GM12878 (cell line): ENCODE measurements around the gene MRAS. TPM values are rescaled to one million over a fixed set of nuclear protein-coding genes. Genes with fewer than 3 reads are reported as not detected.

ENCODE experiments used
- ATAC-seq: fragments of 200-7000 bp; cut with Tn5 transposase; 3 replicates; pipeline ENCODE4 v1.9.1; 2020; ENCODE audit warnings: mild to moderate bottlenecking, moderate library complexity
- BruUV-seq: library from RNA; stranded (reverse); fragments of 400-500 nt; replicated peaks from 2 replicates; lab custom pipeline; 2021; lab: Mats Ljungman, UMichigan
- CTCF ChIA-PET: fragments of 300-600 bp; sonication (Branson Sonifier 250); formaldehyde crosslinking; extraction: SDS; loops from one replicate; lab custom pipeline; 2021; ENCODE audit warnings: inconsistent platforms; lab: Yijun Ruan, JAX
- POLR2A ChIA-PET: fragments of 350-600 bp; formaldehyde crosslinking; extraction: SDS; loops from one replicate; lab custom pipeline; 2021; ENCODE audit warnings: inconsistent platforms; lab: Charles Lee
- RAD21 ChIA-PET: fragments of 300-600 bp; sonication (Branson Sonifier 250); formaldehyde crosslinking; loops from one replicate; lab custom pipeline; 2023; ENCODE audit warnings: antibody characterized with exemption; ENCODE audit not compliant: unreplicated experiment; lab: Charles Lee
- SMC1A ChIA-PET: fragments of 300-600 bp; sonication (Branson Sonifier 250); formaldehyde crosslinking; loops from one replicate; lab custom pipeline; 2023; ENCODE audit not compliant: unreplicated experiment, uncharacterized antibody; lab: Charles Lee
- DNase-seq: peaks from one replicate; pipeline ENCODE4 v3.0.0-alpha.2; 2011; ENCODE audit warnings: low read depth, low spot score
- FAIRE-seq: peaks from 3 replicates; lab custom pipeline; 2011; peaks lifted over from hg19 to GRCh38; lab: Jason Lieb, UNC
- H2AFZ ChIP-seq: 2 replicates; pipeline ENCODE4 v1.6.0; 2011; ENCODE audit warnings: low read depth, low read length, control low read depth; ENCODE audit not compliant: control insufficient read depth
- H3K27ac ChIP-seq: 2 replicates; pipeline ENCODE4 v1.5.1; 2011; ENCODE audit warnings: control low read depth; ENCODE audit not compliant: control insufficient read depth, insufficient read depth
- H3K27me3 ChIP-seq, 2 experiments: replicated peaks in 1 of 2; 2 replicates each; pipeline versions ENCODE4 v1.6.0 to v1.6.1; 2011; ENCODE audit warnings: low read length in 1 of 2; ENCODE audit not compliant: control insufficient read depth in 2 of 2, insufficient read depth in 2 of 2
- H3K36me3 ChIP-seq, 2 experiments: 2 replicates each; pipeline ENCODE4 v1.5.1; 2011; ENCODE audit warnings: low read length in 1 of 2; ENCODE audit not compliant: control insufficient read depth in 2 of 2, insufficient read depth in 2 of 2
- H3K4me1 ChIP-seq: 2 replicates; pipeline ENCODE4 v1.6.1; 2011; ENCODE audit warnings: mild to moderate bottlenecking, low read length, moderate library complexity, mixed read lengths; ENCODE audit not compliant: control insufficient read depth, insufficient read depth
- H3K4me2 ChIP-seq: 2 replicates; pipeline ENCODE4 v1.6.0; 2011; ENCODE audit warnings: control low read depth; ENCODE audit not compliant: control insufficient read depth, insufficient read depth
- H3K4me3 ChIP-seq: fragments of 200-600 bp; sonication (generic); 2 replicates; pipeline ENCODE4 v1.5.1; 2016
- H3K79me2 ChIP-seq: 2 replicates; pipeline ENCODE4 v1.6.0; 2011; ENCODE audit warnings: low read length; ENCODE audit not compliant: control insufficient read depth, insufficient read depth
- H3K9ac ChIP-seq: 2 replicates; pipeline ENCODE4 v1.8.0; 2011; ENCODE audit warnings: low read length, control low read depth, mixed read lengths; ENCODE audit not compliant: control insufficient read depth, insufficient read depth
- H3K9me3 ChIP-seq: replicated peaks from 3 replicates; pipeline ENCODE4 v1.5.1; 2011; ENCODE audit warnings: mild to moderate bottlenecking, low read length; ENCODE audit not compliant: control insufficient read depth, insufficient read depth
- H4K20me1 ChIP-seq: 2 replicates; pipeline ENCODE4 v1.6.0; 2011; ENCODE audit not compliant: control insufficient read depth, insufficient read depth
- EED ChIP-seq: sonication (generic); IDR thresholded peaks from 2 replicates; pipeline ENCODE4 v1.6.1; 2016; ENCODE audit warnings: antibody characterized with exemption, low read depth
- KAT2A ChIP-seq: conservative IDR thresholded peaks from 2 replicates; pipeline ENCODE4 v1.6.1; 2011; ENCODE audit warnings: low read depth, low read length; ENCODE audit not compliant: control insufficient read depth
- MTA3 ChIP-seq: IDR thresholded peaks from 2 replicates; pipeline ENCODE4 v1.6.1; 2012; ENCODE audit warnings: low read length, inconsistent platforms, borderline replicate concordance
- NR2C1 ChIP-seq: fragments of 450-650 bp; IDR thresholded peaks from 2 replicates; pipeline ENCODE4 v1.6.1; 2017; ENCODE audit warnings: antibody characterized with exemption, mild to moderate bottlenecking, moderate library complexity
- NR2F1 ChIP-seq: fragments of 450-650 bp; conservative IDR thresholded peaks from 2 replicates; pipeline ENCODE4 v1.6.1; 2017; ENCODE audit warnings: mild to moderate bottlenecking
- POU2F2 ChIP-seq: IDR thresholded peaks from 3 replicates; pipeline ENCODE4 v1.6.1; 2011; ENCODE audit warnings: low read depth, mild to moderate bottlenecking, low read length, borderline replicate concordance
- TBL1XR1 ChIP-seq: IDR thresholded peaks from 2 replicates; pipeline ENCODE4 v1.6.1; 2012; ENCODE audit warnings: low read depth, low read length, improper control_type of control experiment
- ZNF384 ChIP-seq: IDR thresholded peaks from 2 replicates; pipeline ENCODE4 v1.6.1; 2012; ENCODE audit warnings: low read depth, mild to moderate bottlenecking, low read length, improper control_type of control experiment, borderline replicate concordance
- ZNF592 ChIP-seq: fragments of 450-650 bp; IDR thresholded peaks from 2 replicates; pipeline ENCODE4 v1.6.1; 2017; ENCODE audit warnings: mild to moderate bottlenecking, moderate library complexity
- WGBS: methylation state at CpG from one replicate; pipeline ENCODE4 v1.1.6; 2016; ENCODE audit warnings: low lambda C conversion rate; ENCODE audit not compliant: insufficient replicate concordance, insufficient coverage; ENCODE audit errors: missing lambda C conversion rate; 5-methylcytosine and 5-hydroxymethylcytosine counted together
- in situ Hi-C: fragments of 300-500 bp; cut with MboI; formaldehyde crosslinking; loops from 9 replicates; pipeline ENCODE4 v1.14.3; 2018; ENCODE audit warnings: mixed read lengths
- intact Hi-C: fragments of 100-400 bp; cut with micrococcal nuclease; formaldehyde crosslinking; loops from one replicate; pipeline ENCODE4 v1.14.2; 2022; ENCODE audit not compliant: unreplicated experiment
- polyA plus RNA-seq, 11 experiments: library from polyadenylated mRNA; depleted of rRNA in 4 of 11; unstranded in 6 of 11; stranded (reverse) in 5 of 11; fragments of >200 nt; fragmentation: Nextera tagmentation in 4 of 11; fragmentation: Illumina TruSeq in 1 of 11; extraction: Ambion mirVana in 4 of 11; extraction: Trizol in 1 of 11; gene quantifications; 1 replicate in 1 of 11; 2 replicates in 10 of 11; pipeline versions ENCODE4 v1.2.1 to v1.2.3, GENCODE V29; 2011 to 2016; ENCODE audit warnings: inconsistent platforms in 2 of 11, missing spikeins in 2 of 11, low read depth in 1 of 11
- total RNA-seq, 4 experiments: library from RNA; depleted of rRNA in 3 of 4; stranded (reverse); fragments of >200 nt in 3 of 4; fragmentation: Illumina TruSeq in 1 of 4; extraction: Trizol in 1 of 4; gene quantifications; 2 replicates each; pipeline versions ENCODE4 v1.2.1 to v1.2.3, GENCODE V29; 2013 to 2021
- TF ChIP-seq, protein P1 (sequence below): IDR thresholded peaks from 2 replicates; pipeline ENCODE4 v1.6.1; 2012; ENCODE audit warnings: low read depth, low read length, improper control_type of control experiment
- TF ChIP-seq, protein P2 (sequence below): fragments of 450-650 bp; IDR thresholded peaks from 2 replicates; pipeline ENCODE4 v1.6.1; 2016; ENCODE audit warnings: mild to moderate bottlenecking, moderate library complexity, borderline replicate concordance
- TF ChIP-seq, protein P3 (sequence below): fragments of 450-650 bp; formaldehyde crosslinking; IDR thresholded peaks from 2 replicates; pipeline ENCODE4 v1.5.0; 2022; ENCODE audit warnings: mild to moderate bottlenecking, missing genetic modification characterization

Gene MRAS
- total and polyA plus RNA-seq, 10 of the 15 experiments (the other 5 are each of a cell fraction or from before 2014, with no cell fraction given), result 0.01 to 0.44 (median 0.17) TPM; not detected in 6

- Histone ChIP-seq H3K4me2 (no peak overlapping the region), H3K27me3 (peaks cover 3 to 4% of the 10 kb centered on the region in 2 experiments), H2AFZ (no peak overlapping the region), H3K27ac (no peak overlapping the region), H3K79me2 (no peaks in the 10 kb centered on the region), H3K9me3 (no peaks in the 10 kb centered on the region), H4K20me1 (peaks cover 2% of the 10 kb centered on the region; the same call in 1 of the 2 replicates), H3K36me3 (no peaks in the 10 kb centered on the region), H3K9ac (no peak overlapping the region), H3K4me3 (no peak overlapping the region), H3K4me1 (no peaks in the 10 kb centered on the region; the same call in 1 of the 2 replicates)
- ChIA-PET POLR2A (no interaction called here), CTCF (no interaction called here), RAD21 (no interaction called here), SMC1A (no interaction called here)
- ATAC-seq (no peak), DNase-seq (no peak), FAIRE-seq (no peak)
- intact Hi-C loops (no loop called here), in situ Hi-C loops (no loop called here)
- 42% methylated on average over 4 of the region's 4 CpGs for WGBS
- no TSS peak for BruUV-seq
- no peak for TF ChIP-seq NR2F1
- TF ChIP-seq, protein P1, sequence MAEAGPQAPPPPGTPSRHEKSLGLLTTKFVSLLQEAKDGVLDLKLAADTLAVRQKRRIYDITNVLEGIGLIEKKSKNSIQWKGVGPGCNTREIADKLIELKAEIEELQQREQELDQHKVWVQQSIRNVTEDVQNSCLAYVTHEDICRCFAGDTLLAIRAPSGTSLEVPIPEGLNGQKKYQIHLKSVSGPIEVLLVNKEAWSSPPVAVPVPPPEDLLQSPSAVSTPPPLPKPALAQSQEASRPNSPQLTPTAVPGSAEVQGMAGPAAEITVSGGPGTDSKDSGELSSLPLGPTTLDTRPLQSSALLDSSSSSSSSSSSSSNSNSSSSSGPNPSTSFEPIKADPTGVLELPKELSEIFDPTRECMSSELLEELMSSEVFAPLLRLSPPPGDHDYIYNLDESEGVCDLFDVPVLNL, result no peak
- no peak for TF ChIP-seq ZNF592
- TF ChIP-seq, protein P2, sequence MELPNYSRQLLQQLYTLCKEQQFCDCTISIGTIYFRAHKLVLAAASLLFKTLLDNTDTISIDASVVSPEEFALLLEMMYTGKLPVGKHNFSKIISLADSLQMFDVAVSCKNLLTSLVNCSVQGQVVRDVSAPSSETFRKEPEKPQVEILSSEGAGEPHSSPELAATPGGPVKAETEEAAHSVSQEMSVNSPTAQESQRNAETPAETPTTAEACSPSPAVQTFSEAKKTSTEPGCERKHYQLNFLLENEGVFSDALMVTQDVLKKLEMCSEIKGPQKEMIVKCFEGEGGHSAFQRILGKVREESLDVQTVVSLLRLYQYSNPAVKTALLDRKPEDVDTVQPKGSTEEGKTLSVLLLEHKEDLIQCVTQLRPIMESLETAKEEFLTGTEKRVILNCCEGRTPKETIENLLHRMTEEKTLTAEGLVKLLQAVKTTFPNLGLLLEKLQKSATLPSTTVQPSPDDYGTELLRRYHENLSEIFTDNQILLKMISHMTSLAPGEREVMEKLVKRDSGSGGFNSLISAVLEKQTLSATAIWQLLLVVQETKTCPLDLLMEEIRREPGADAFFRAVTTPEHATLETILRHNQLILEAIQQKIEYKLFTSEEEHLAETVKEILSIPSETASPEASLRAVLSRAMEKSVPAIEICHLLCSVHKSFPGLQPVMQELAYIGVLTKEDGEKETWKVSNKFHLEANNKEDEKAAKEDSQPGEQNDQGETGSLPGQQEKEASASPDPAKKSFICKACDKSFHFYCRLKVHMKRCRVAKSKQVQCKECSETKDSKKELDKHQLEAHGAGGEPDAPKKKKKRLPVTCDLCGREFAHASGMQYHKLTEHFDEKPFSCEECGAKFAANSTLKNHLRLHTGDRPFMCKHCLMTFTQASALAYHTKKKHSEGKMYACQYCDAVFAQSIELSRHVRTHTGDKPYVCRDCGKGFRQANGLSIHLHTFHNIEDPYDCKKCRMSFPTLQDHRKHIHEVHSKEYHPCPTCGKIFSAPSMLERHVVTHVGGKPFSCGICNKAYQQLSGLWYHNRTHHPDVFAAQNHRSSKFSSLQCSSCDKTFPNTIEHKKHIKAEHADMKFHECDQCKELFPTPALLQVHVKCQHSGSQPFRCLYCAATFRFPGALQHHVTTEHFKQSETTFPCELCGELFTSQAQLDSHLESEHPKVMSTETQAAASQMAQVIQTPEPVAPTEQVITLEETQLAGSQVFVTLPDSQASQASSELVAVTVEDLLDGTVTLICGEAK, result no peak
- no peak for TF ChIP-seq KAT2A
- no peak for TF ChIP-seq MTA3
- no peak for TF ChIP-seq ZNF384
- no peak for TF ChIP-seq POU2F2
- TF ChIP-seq, protein P3, sequence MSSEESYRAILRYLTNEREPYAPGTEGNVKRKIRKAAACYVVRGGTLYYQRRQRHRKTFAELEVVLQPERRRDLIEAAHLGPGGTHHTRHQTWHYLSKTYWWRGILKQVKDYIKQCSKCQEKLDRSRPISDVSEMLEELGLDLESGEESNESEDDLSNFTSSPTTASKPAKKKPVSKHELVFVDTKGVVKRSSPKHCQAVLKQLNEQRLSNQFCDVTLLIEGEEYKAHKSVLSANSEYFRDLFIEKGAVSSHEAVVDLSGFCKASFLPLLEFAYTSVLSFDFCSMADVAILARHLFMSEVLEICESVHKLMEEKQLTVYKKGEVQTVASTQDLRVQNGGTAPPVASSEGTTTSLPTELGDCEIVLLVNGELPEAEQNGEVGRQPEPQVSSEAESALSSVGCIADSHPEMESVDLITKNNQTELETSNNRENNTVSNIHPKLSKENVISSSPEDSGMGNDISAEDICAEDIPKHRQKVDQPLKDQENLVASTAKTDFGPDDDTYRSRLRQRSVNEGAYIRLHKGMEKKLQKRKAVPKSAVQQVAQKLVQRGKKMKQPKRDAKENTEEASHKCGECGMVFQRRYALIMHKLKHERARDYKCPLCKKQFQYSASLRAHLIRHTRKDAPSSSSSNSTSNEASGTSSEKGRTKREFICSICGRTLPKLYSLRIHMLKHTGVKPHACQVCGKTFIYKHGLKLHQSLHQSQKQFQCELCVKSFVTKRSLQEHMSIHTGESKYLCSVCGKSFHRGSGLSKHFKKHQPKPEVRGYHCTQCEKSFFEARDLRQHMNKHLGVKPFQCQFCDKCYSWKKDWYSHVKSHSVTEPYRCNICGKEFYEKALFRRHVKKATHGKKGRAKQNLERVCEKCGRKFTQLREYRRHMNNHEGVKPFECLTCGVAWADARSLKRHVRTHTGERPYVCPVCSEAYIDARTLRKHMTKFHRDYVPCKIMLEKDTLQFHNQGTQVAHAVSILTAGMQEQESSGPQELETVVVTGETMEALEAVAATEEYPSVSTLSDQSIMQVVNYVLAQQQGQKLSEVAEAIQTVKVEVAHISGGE (CRISPR knock-in tag), result no peak
- no peak for TF ChIP-seq EED
- TF ChIP-seq TBL1XR1, result no peak
- TF ChIP-seq NR2C1, result no peak
Measured at GRCh38 chr3:138363322-138363721, 14.9 kb downstream of the MRAS start.
